ENCODE data around the gene SUN2. TPM values are rescaled to one million over a fixed set of nuclear protein-coding genes. Genes with fewer than 3 reads are reported as not detected.

Gene SUN2
- total and polyA plus RNA-seq, 2 of the 13 experiments (the other 11 are each of a cell fraction or from before 2014, with no cell fraction given): 45.6 to 56.6 TPM

GRCh38 chr22:38700789-38701628, 54.8 kb downstream of the SUN2 start, which contains the start of gene JOSD1 (continued):
- TF ChIP-seq GMEB2 (CRISPR knock-in tag; IDR thresholded peaks at IDR 0.05; ENCODE audit: low read depth): 0 out of 2 replicates have a peak, but pooled peaks have one; percentile 27
- no peak for TF ChIP-seq MLXIP (CRISPR knock-in tag; IDR thresholded peaks at IDR 0.05; ENCODE audit: borderline replicate concordance)
- TF ChIP-seq PBX3 (CRISPR knock-in tag; IDR thresholded peaks at IDR 0.05; ENCODE audit: borderline replicate concordance): no peak
- no peak; the same call in 1 of the 2 replicates for TF ChIP-seq NKX3-1 (CRISPR knock-in tag; IDR thresholded peaks at IDR 0.05)
- TF ChIP-seq AHR (CRISPR knock-in tag; IDR thresholded peaks at IDR 0.05): peak; percentile 41; the same call in 1 of the 2 replicates
- TF ChIP-seq KAT2B (IDR thresholded peaks at IDR 0.05; ENCODE audit: borderline replicate concordance, low read depth, low read length): no peak
- no peak for TF ChIP-seq CREB3 (CRISPR knock-in tag; IDR thresholded peaks at IDR 0.05)
- TF ChIP-seq ZNF101 (CRISPR knock-in tag; IDR thresholded peaks at IDR 0.05; ENCODE audit: borderline replicate concordance, low read depth): no peak
- peak; percentile 23 for TF ChIP-seq XRCC5 (optimal IDR thresholded peaks at IDR 0.05; ENCODE audit: low read length)
- no peak for TF ChIP-seq ZNF75D (CRISPR knock-in tag; IDR thresholded peaks at IDR 0.05; ENCODE audit: borderline replicate concordance)
- peak; percentile 80 for TF ChIP-seq BHLHE40 (IDR thresholded peaks at IDR 0.05; ENCODE audit: low read length)
- TF ChIP-seq ZFP36L1 (CRISPR knock-in tag; IDR thresholded peaks at IDR 0.05): no peak
- TF ChIP-seq KMT2A (CRISPR knock-in tag; IDR thresholded peaks at IDR 0.05): no peak; the same call in 1 of the 2 replicates
- peak; percentile 62 for TF ChIP-seq ASH2L (IDR thresholded peaks at IDR 0.05; ENCODE audit: insufficient read length, low read depth, low read length)
- no peak for TF ChIP-seq TERF1 (CRISPR knock-in tag; IDR thresholded peaks at IDR 0.05)
- no peak; the same call in 1 of the 2 replicates for TF ChIP-seq ZNF766 (CRISPR knock-in tag; IDR thresholded peaks at IDR 0.05; ENCODE audit: borderline replicate concordance)
- peak; percentile 52 for TF ChIP-seq HOXD1 (CRISPR knock-in tag; IDR thresholded peaks at IDR 0.05)
- 0 out of 2 replicates have a peak, but pooled peaks have one; percentile 63 for TF ChIP-seq ZNF710 (CRISPR knock-in tag; IDR thresholded peaks at IDR 0.05; ENCODE audit: borderline replicate concordance)

Data from HepG2 (cell line).